Activated T-helper 17 cell treated with anti-CD3 and anti-CD28 coated beads, Interleukin-2, amount 50 U/mL, for 72 hours (primary cell): ENCODE measurements around the gene TMEM273. TPM values are rescaled to one million over a fixed set of nuclear protein-coding genes. Genes with fewer than 3 reads are reported as not detected.

Experiments used
- ATAC-seq: fragments of 150-1000 bp; cut with Tn5 transposase; replicated peaks from 2 replicates; pipeline ENCODE4 v1.10.0; 2021; ENCODE audit warnings: mild to moderate bottlenecking, moderate library complexity
- H3K27ac Mint-ChIP-seq: one replicate; pipeline ENCODE4 v1.8.0; 2022; ENCODE audit warnings: mixed read lengths
- H3K27me3 Mint-ChIP-seq: one replicate; pipeline ENCODE4 v1.8.0; 2022; ENCODE audit warnings: mixed read lengths
- H3K36me3 Mint-ChIP-seq: one replicate; pipeline ENCODE4 v1.8.0; 2022; ENCODE audit warnings: low read depth, mild to moderate bottlenecking, mixed read lengths
- H3K4me1 Mint-ChIP-seq: one replicate; pipeline ENCODE4 v1.8.0; 2022; ENCODE audit warnings: mixed read lengths
- H3K4me3 Mint-ChIP-seq: one replicate; pipeline ENCODE4 v1.8.0; 2022; ENCODE audit warnings: mild to moderate bottlenecking, mixed read lengths
- H3K9me3 Mint-ChIP-seq: one replicate; pipeline ENCODE4 v1.8.0; 2022; ENCODE audit warnings: mixed read lengths
- total RNA-seq, 2 donors: library from RNA; stranded (reverse); gene quantifications; one replicate each; pipeline ENCODE4 v1.2.3, GENCODE V29; 2022

The TMEM273 gene
- total RNA-seq, 2 donors from 2014 or later = 92.2 to 262 TPM

DNA sequence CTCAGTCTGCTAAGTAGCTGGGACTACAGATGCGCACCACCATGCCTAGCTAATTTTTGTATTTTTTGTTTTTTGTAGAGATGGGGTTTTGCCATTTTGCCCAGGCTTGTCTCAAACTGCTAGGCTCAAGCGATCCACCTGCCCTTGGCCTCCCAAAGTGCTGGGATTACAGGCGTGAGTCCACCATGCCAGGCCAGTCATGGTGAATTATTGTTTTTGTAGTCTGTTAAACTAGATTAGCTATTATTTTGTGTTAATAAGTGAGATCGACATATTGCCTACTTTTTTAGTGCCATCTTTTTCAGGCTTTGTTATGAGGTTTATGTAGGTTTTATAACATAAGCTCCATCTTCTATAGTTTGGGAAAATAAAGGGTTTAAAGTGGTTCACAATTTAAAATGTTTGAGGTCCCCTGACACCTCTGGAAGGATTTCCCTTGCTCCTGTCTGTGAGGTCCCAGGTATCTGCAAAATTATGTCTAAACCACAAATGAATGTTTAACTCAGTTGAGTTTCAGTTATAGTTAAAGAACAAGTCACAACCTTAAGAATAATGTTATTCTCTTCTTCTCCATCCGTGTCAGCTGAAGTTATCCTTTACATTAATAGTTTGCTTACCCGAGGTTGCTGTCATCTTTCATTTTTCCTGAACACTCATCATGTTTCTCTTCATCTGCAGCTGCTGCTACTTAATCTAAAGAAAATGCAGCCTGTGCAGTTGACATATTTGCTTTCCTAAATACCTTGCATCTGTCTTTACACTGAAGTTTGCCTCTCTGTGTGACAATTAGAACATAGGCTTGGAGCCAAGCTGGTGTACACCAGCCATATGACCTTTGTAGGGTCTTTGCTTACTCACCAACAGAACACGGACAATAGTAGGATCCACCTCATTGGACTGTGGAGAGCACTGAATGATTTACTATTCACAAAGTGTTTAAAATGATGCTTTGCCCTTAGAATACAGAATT, 63.9 kb downstream of the TMEM273 start:
- Mint-ChIP-seq H3K4me3 (no peak overlapping the region), H3K27me3 (peaks cover 23% of the 10 kb centered on the region), H3K36me3 (no peaks in the 10 kb centered on the region), H3K4me1 (no peaks in the 10 kb centered on the region), H3K27ac (no peak overlapping the region), H3K9me3 (peaks cover 17% of the 10 kb centered on the region)
- ATAC-seq = no peak

DNA sequence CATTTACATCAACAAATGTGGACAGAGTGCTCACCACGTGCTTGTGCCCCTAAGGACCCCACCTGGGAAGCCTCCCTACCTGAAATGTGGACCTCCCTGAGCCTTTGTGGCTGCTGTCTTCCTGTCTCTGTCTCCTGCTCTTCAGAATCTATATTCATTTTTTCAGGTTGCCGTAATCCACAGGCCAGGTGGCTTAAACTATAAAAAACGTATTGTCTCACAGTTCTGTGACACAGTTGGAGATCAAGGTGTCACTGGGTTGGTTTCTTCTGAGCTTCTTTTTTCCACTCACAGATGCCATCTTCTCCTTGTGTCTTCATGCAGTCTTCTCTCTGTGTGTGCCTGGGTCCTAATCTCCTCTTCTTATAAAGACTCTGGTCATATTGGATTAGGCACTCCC, 67.3 kb downstream of the TMEM273 start:
- H3K27ac Mint-ChIP-seq = no peak overlapping the region

DNA sequence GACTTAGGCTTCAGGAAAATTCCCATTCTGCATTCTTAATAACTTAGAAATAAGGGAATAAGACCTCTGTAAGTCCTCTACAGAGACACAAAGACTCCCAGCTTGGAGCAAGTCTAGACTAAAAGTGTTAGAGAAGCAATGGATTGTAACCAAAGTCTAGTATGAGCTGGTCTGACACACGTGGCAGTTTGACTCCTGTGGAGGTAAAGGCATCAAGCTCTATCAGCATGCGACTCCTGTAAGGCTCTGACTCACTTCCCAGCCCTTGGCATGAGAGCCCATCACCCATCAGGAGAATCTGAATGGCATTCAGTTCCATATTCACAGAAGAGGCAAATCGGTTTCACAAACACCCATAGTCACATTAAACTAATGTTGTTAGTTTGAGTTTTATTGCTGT, 68.4 kb downstream of the TMEM273 start:
- no peak overlapping the region for H3K4me3 Mint-ChIP-seq
- peaks cover 7% of the 10 kb centered on the region for H3K9me3 Mint-ChIP-seq
- no peaks in the 10 kb centered on the region for H3K4me1 Mint-ChIP-seq
- H3K27ac Mint-ChIP-seq = no peak overlapping the region
- peaks cover 24% of the 10 kb centered on the region for H3K27me3 Mint-ChIP-seq
- no peaks in the 10 kb centered on the region for H3K36me3 Mint-ChIP-seq
- ATAC-seq = no peak

More for the DNA sequence above, 67.3 kb downstream of the TMEM273 start:
- Mint-ChIP-seq H3K27me3 (peaks cover 22% of the 10 kb centered on the region), H3K4me3 (no peak overlapping the region), H3K4me1 (no peaks in the 10 kb centered on the region), H3K9me3 (peaks cover 7% of the 10 kb centered on the region), H3K36me3 (no peaks in the 10 kb centered on the region)
- no peak for ATAC-seq

DNA sequence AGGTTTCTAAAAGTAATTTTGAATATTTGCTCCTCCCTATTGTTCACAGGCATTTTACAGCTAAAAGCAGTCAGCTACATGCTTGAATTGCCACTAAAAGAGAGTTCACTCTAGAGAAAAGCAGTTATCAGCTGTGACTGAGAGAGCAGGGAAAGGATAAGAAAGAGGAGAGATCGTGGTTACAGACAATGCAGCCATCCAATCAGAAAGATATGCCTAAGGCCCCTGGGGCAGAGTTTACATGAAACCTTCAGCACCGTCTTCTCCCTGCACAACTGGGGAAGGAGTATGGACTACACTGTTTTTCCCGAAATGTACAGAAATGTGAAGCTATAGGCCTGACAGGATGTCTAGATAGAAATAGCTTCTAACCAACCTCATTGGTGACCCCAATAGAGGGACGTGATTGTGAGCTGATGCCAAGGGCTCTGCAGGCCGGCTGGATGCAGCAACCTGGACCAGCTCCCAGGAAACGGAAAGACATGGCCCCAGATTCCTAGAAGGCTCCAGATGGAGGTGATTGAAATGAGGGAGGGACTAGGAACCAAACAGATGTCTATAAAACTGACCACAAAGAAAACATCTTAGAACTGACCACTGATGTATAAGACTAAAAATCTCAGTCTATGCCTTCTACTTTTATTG, 69.6 kb downstream of the TMEM273 start:
- Mint-ChIP-seq H3K4me3 (no peak overlapping the region), H3K4me1 (no peaks in the 10 kb centered on the region), H3K36me3 (no peaks in the 10 kb centered on the region), H3K27me3 (peaks cover 25% of the 10 kb centered on the region), H3K9me3 (peaks cover 3% of the 10 kb centered on the region), H3K27ac (no peak overlapping the region)
- ATAC-seq = no peak

DNA sequence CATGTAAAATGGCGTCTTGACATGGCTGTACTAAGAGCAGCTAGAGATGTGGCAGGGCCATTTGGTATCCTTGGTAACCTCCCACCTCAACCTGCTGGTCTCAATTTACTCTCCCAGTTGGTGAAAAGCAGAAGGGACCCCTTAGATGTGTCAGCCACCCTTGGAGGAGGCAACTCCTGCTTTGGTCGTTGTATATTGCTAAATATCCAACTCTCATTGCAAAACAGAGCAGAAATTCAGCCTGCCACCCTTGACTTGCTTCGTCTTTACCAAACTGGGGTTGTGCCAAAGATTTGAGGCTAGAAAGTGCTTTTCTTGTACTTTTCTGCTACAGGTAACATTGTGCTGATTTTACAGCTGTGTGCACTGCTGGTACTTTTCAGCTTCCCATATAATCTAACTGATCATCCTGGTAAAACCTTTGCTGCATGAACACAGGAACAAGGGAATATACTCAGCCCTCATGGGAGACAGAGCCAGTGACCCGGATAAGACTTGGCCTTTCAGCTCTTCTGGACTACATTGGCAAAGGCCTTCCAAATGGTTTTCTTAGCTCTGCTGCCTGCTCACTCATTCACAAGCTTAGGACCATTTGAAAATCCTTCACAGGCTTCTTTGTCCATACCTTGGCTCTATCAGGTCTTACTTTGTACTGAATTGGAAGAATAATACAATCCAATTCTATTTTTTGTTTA, 70.7 kb downstream of the TMEM273 start:
- Mint-ChIP-seq H3K27me3 (peaks cover 28% of the 10 kb centered on the region), H3K9me3 (peaks cover 3% of the 10 kb centered on the region), H3K4me1 (no peaks in the 10 kb centered on the region)

DNA sequence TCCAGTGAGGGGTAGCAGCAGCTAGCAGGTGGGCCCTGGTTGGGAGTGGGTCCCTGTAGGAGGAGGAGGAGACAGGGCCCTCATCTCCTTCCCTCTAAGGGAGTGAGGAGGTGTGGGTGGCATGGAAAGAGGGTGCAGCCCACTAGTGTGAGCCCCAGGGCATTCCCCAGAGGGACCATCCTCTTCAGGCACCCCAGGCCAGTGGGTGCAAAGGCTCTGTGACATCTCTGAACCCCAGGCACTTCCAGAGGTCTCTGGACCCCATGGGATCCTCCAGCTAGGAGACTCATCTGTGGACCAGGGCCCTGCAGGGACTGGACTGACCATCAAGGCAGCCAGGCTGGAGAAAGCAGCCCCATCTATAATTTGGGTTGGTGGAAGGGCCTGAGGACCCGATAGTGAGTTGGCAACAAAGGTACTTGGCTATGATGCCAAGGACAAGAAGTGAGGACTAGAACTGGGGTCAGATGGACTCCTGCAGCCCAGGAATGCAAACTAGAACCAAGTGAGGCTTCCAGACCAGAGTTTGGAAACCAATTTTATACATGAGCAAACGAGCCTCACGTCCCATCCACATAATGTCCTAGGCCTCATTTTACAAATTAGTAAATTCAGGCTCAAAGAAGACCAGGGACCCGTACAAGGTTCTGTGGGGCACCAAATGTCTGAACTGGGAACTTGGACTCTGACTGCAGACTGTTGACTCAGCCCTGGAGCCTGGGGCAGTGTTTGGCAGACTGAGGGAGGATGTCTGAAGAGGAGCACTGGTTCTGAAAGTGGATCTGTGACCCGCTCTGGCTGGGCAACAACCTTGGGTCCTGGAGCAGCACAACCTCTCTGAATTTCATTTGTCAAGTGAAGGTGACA, 71.4 kb downstream of the TMEM273 start:
- no peak overlapping the region for H3K4me3 Mint-ChIP-seq
- peaks cover under 1% of the 10 kb centered on the region for H3K9me3 Mint-ChIP-seq
- peaks cover 27% of the 10 kb centered on the region for H3K27me3 Mint-ChIP-seq
- H3K27ac Mint-ChIP-seq = no peak overlapping the region
- no peak for ATAC-seq
- no peaks in the 10 kb centered on the region for H3K36me3 Mint-ChIP-seq
- H3K4me1 Mint-ChIP-seq = no peaks in the 10 kb centered on the region

More for the DNA sequence above, 70.7 kb downstream of the TMEM273 start:
- H3K27ac Mint-ChIP-seq = no peak overlapping the region
- no peaks in the 10 kb centered on the region for H3K36me3 Mint-ChIP-seq
- ATAC-seq = no peak
- no peak overlapping the region for H3K4me3 Mint-ChIP-seq

DNA sequence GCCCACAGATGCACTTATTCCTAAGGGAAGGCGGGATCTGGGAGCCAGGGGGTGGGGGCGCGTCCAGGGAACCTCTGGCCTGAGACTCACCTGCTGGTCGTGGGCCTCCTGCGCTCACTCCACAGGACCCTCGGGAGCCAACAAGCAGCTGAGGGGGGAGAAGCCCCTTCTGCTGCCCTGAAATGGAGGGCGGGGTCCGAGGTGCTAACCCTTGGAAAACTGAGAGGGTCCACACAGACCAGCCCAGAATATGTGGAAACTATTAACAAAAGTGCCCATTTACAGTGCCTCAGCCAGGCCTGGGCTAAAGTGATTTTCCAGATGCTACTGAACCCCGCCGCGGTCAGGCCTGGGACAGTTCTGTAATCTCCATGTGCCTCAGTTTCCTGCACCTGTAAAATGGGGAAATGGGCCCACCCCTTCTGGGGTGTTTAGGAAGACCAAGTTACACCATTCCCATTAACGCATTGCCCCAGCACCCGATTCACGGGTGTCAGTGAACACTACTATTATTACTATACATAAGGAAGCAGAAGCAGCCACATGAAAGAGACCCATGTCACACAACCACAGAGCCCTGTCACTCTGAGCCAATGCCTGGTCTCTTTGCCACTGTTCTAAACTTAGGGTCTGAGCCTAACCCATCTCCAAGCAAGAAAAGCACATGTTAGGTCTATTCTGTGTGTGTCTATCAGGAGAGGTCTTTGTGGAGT, 72.2 kb downstream of the TMEM273 start:
- Mint-ChIP-seq H3K27me3 (peaks cover 28% of the 10 kb centered on the region), H3K36me3 (no peaks in the 10 kb centered on the region), H3K4me3 (no peak overlapping the region), H3K4me1 (no peaks in the 10 kb centered on the region), H3K27ac (no peak overlapping the region), H3K9me3 (no peaks in the 10 kb centered on the region)
- peak; percentile 67 for ATAC-seq

DNA sequence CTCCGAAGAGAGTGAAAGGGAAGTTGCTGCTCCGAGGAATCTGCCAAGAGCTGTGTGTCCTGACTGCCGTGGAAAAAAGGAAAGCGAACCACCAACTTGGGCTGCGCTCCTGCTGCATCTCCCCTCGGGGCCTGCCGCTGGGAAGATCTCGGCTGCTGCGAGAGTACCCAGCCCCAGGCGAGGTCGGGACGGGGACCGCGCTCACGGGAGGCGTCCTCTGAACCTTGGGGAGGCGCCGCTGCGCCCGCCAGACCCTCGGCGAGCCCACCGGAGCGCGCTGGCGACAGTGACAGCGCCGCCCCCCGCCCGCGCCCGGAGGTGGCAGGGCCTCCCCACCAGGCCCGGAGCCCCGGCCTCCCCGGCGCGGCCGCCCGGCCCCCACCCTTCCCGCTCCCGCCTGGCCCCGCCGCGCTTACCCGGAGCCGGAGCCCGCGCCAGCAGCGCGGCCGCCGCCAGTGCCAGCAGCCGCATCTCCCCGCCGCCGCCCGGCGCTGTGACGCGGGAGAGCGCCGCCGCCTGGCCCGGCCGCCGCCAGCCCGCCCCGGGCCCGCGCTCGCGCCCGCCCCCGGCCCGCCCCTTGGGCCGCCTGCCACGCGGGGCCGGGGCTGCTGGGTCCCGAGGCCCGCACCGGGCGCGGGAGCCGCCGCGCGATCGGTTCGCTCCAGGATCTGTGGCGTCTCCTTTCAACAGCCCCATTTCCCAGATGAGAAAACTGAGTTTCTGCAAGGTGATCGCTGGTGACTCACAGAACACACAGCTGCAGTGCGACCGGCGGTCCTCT, 73.0 kb downstream of the TMEM273 start, which contains the start of gene VSTM4:
TSS of gene VSTM4 (minus strand) at position 508 of the 781 bp plus-strand sequence. CDS start at position 471, 37 bp downstream.
- Mint-ChIP-seq H3K36me3 (no peaks in the 10 kb centered on the region), H3K27me3 (peaks cover 28% of the 10 kb centered on the region), H3K9me3 (no peaks in the 10 kb centered on the region), H3K4me3 (peak within 1 kb of the TSS; percentile 66), H3K4me1 (no peaks in the 10 kb centered on the region), H3K27ac (no peak within 1 kb of the TSS)
- ATAC-seq = peak; percentile 52

DNA sequence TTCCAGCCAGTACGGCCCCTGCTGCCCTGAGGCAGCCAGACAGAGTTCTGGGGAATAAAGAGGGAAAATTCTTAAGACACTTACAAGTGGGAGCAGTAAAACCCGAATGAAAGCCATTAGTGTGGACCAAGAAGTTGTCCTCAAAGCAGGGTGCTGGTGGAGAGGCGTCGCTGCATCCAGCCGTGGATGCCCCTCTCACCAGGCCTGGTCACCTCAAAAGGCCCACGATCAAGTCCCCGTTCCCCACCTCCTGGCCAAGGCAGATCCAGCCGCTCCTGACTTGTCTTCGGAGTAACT, 73.5 kb downstream of the TMEM273 start:
- ATAC-seq = no peak
- H3K36me3 Mint-ChIP-seq = no peaks in the 10 kb centered on the region
- peak overlapping the region; percentile 66 for H3K4me3 Mint-ChIP-seq
- H3K9me3 Mint-ChIP-seq = no peaks in the 10 kb centered on the region
- H3K27ac Mint-ChIP-seq = no peak overlapping the region
- peaks cover 28% of the 10 kb centered on the region for H3K27me3 Mint-ChIP-seq
- H3K4me1 Mint-ChIP-seq = no peaks in the 10 kb centered on the region

DNA sequence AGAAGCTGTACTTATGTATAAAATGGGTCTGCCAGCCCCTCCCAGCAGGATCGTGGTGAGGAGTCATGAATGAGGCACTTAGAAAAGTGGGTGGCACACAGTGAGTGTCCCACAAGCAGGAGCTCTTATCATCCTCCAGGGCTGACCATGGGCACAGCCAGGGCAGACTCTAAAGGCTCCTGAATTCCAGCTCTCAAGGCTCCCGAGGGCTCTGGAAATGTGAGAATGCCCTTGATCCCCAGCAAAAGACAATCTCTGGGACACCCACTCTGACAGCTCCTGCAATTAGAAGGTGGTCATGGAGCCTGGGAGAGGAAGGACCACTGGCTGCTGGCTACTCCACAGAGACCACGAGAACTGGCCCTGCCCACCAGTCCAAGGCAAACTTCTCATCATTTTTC, 74.5 kb downstream of the TMEM273 start:
- no peak for ATAC-seq
- Mint-ChIP-seq H3K4me3 (no peak overlapping the region), H3K9me3 (no peaks in the 10 kb centered on the region), H3K36me3 (no peaks in the 10 kb centered on the region), H3K27me3 (peaks cover 28% of the 10 kb centered on the region), H3K4me1 (no peaks in the 10 kb centered on the region), H3K27ac (no peak overlapping the region)

DNA sequence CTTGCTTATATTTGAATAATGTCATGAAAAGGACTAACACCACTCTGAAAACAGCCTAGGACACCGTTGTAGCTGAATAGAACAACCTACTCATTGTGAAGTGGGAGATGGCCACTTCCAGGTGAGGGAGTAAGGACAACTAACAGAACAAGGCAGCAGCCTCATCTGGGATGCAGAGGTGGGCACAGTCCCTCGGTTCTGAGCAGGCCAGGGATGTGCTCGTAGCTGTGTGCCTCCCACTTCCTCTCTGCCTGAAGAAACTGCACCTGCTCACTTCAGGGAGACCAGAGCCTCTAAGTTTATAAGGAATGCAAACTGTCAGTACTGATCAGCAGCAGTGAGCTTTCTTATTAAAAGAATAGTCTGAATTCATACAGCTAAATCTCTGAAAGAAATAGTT, 75.3 kb downstream of the TMEM273 start:
- no peak for ATAC-seq

DNA sequence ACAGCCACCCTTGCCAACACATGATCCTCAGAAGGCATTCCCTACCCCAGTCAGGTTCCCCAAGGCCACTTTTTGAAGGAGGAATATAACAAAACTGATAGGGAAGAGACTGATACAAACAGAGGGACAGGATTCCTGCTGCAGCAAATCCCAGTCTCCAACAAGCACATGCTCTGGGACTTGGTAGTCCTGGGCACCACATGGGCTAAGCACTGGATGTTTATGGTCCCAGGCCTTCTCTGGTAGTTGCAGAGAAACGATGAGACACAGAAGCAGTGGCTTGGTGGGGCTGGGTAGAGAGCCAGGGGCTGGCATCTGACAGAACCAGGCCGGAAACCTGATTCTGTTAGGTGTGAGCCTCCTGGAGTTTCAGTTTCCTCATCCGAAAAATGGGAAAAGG, 76.1 kb downstream of the TMEM273 start:
- Mint-ChIP-seq H3K36me3 (no peaks in the 10 kb centered on the region), H3K9me3 (no peaks in the 10 kb centered on the region), H3K4me3 (no peak overlapping the region), H3K4me1 (no peaks in the 10 kb centered on the region), H3K27me3 (peaks cover 20% of the 10 kb centered on the region), H3K27ac (no peak overlapping the region)
- ATAC-seq = no peak

More for the DNA sequence above, 75.3 kb downstream of the TMEM273 start:
- Mint-ChIP-seq H3K27ac (no peak overlapping the region), H3K4me1 (no peaks in the 10 kb centered on the region), H3K27me3 (peaks cover 21% of the 10 kb centered on the region), H3K9me3 (no peaks in the 10 kb centered on the region), H3K36me3 (no peaks in the 10 kb centered on the region), H3K4me3 (no peak overlapping the region)

DNA sequence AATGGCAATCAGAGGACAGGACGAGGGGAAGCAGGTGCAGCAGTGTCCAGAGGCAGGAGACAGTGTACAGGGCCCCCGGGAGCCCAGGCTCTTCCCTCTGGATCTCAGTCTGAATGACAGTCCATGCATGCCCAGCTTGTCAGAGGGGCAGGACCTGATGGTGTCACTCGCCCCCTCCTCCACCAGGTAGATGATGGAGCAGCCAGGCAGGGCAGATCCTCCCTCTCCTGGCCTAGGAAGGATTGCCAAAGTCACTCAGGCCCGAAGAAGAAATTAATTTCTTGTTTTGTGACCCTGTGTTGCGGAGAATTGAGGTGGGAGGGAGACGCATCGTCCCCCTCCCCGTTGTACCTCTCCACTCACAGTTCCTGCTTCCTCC, 76.9 kb downstream of the TMEM273 start:
- Mint-ChIP-seq H3K27me3 (peaks cover 19% of the 10 kb centered on the region), H3K27ac (no peak overlapping the region), H3K4me1 (no peaks in the 10 kb centered on the region), H3K4me3 (no peak overlapping the region), H3K9me3 (no peaks in the 10 kb centered on the region), H3K36me3 (no peaks in the 10 kb centered on the region)
- no peak for ATAC-seq
